ENCODE results near the gene RDX.

DNA sequence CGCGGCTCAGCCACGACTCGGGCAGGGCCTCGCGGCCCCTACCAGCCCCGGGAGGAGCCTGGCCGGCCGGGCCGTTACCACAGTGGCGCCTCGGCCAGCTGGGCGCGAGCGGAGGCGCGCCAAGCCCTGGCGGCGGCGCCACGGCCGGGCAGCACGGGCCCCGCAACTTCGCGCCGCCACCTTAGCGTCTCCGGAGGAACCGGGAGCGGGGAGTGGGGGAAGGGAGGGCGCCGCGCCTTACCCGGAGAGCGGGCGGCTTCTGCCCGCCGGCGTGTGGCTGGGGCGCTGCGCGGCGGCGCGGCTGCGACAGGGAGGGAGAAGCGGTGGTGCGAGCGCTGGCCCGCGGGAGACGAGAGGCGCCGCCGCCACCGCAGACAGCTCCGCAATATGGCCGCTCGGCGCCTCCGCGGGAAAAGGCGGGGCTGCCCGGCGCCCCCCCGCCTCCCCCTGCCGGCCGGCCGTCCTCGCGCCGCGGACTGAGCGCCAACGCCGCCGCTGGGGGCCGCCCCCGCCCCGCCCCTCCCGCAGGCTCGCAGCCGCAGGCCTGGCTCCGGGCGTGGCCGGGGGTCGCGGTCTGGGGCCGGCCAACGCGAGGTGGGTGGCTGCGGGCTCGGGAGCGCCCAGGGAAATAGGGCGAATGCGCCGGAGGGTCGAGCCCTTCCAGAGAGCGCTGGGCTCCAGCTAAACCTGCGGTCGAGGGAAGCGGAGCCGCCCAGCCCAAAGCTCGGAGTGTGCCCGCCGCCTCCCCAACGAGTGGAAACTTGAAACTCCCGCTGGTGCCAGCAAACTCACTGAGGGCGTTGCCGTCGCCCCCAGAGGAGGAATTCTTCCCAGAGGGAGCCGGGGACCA is at the start of gene RDX:
- TF ChIP-seq, protein P1, sequence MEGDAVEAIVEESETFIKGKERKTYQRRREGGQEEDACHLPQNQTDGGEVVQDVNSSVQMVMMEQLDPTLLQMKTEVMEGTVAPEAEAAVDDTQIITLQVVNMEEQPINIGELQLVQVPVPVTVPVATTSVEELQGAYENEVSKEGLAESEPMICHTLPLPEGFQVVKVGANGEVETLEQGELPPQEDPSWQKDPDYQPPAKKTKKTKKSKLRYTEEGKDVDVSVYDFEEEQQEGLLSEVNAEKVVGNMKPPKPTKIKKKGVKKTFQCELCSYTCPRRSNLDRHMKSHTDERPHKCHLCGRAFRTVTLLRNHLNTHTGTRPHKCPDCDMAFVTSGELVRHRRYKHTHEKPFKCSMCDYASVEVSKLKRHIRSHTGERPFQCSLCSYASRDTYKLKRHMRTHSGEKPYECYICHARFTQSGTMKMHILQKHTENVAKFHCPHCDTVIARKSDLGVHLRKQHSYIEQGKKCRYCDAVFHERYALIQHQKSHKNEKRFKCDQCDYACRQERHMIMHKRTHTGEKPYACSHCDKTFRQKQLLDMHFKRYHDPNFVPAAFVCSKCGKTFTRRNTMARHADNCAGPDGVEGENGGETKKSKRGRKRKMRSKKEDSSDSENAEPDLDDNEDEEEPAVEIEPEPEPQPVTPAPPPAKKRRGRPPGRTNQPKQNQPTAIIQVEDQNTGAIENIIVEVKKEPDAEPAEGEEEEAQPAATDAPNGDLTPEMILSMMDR (conservative IDR thresholded peaks at IDR 0.05 in 1 of 2, IDR thresholded peaks at IDR 0.05 in 1 of 2; ENCODE audit: low read depth in 1 of 2, low read length in 2 of 2), result no peak
- no peak for TF ChIP-seq EZH2 (IDR thresholded peaks at IDR 0.05; ENCODE audit: low read length, missing control alignments)

Measured in fibroblast of lung (primary cell).